Liver (tissue), 3 donors: ENCODE results near the gene PSEN1.

Source experiments
- CTCF ChIP-seq: fragments of 150-350 bp; IDR thresholded peaks from 2 replicates; pipeline ENCODE4 v1.5.1; 2017; ENCODE audit warnings: improper control_type of control experiment, low read depth, low read length; ENCODE audit not compliant: missing input control
- RAD21 ChIP-seq, 2 donors: IDR thresholded peaks; 2 replicates each; pipeline ENCODE4 v1.6.1; 2016; ENCODE audit warnings: antibody characterized with exemption in 2 of 2, mild to moderate bottlenecking in 2 of 2
- TAF1 ChIP-seq: conservative IDR thresholded peaks from 2 replicates; pipeline ENCODE4 v1.6.1; 2016; ENCODE audit warnings: antibody characterized with exemption, mild to moderate bottlenecking
- donor health status: healthy.
- donor health status: healthy.

DNA sequence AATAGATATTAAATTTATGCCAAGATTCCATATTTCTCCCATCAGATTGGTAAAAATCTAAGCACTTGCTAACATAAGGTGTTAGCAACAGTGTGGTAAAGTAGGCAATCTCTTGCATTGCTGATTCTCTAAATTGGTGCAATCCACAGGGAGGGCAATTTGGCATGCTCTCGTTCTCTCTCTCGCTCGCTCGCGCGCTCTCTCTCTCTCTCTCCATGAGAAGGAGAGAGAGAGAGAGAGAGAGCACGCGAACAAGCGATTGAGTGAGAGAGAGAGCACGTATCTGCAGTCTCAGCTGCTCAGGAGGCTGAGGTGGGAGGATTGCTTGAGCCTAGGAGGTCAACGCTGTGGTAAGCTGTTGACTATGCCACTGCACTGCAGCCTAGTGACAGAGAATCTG is 25.9 kb downstream of the PSEN1 start:
- TF ChIP-seq TAF1 (no peak), RAD21 (IDR thresholded peaks at IDR 0.05) (no peak), CTCF (no peak)
